HG03095 (cell line): Measurements from ENCODE around the gene XPO1.

Experiments used
- ATAC-seq: cut with Tn5 transposase; IDR thresholded peaks from one replicate; pipeline ENCODE4 v1.9.1; 2021; ENCODE audit warnings: moderate library complexity; ENCODE audit not compliant: unreplicated experiment

XPO1 gene

DNA sequence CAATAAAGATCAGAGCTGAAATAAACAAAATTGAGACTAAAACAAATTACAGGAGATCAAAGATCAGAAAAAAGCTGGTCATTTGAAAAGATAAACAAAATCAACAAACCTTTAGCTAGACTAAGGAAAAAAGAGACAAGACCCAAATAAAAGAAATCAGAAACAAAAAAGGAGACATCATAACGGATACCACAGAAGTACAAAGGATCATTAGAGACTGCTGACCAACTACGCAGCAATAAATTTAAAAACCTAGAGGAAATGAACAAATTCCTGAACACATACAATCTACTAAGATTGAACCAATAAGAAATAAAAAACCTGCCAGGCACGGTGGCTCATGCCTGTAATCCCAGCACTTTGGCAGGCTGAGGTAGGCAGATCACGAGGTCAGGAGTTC is 101.0 kb downstream of the XPO1 start:
- ATAC-seq: no peak

DNA sequence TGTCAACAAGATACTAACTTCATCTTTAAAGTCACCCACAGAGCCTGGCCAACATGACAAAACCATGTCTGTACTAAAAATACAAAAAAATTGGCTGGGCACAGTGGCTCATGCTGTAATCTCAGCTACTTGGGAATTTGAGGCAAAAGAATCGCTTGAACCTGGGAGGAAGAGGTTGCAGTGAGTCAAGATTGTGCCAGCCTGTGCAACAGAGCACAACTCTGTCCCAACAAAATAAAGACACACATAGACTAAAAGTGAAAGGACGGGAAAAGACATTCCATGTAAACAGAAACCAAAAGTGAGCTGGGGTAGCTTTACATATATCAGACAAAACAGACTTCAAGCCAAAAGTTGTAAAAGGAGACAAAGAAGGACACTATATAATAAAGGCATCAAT is 102.1 kb downstream of the XPO1 start:
- no peak for ATAC-seq

DNA sequence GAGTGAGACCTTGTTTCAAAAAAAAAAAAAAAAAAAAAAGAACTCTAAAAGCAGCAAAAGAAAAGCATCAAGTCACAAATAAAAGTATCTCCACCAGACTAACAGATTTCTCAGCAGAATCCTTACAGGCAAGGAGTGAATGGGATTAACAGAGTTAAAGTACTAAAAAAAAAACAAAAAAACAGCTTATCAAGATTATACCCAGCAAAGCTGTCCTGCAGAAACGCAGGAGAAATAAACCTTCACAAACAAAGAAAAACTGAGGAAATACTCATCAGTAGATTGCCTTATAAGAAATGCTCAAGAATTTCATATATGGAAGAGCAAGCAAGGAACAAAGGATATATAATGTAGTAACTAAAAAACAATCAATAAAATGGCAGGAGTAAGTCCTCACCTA is 102.9 kb downstream of the XPO1 start:
- no peak for ATAC-seq

DNA sequence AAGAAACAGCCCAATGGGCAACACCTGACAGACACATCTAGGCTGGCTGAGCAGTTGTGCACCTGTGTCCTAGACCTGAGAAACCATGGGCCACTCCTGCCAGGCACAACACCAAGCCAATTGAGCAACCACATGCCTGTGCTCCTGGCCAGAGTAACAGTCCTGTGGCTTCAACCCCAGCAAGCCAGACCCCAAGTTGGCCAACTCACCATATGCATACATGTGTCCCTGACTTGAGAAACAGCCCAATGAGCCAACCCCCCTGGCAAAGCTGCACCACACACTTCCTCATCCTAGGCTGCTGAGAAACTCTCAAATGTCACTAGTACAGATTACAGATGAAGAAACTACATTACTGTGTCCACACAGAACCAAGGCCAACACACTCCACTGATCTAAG is 103.8 kb downstream of the XPO1 start:
- ATAC-seq: no peak

DNA sequence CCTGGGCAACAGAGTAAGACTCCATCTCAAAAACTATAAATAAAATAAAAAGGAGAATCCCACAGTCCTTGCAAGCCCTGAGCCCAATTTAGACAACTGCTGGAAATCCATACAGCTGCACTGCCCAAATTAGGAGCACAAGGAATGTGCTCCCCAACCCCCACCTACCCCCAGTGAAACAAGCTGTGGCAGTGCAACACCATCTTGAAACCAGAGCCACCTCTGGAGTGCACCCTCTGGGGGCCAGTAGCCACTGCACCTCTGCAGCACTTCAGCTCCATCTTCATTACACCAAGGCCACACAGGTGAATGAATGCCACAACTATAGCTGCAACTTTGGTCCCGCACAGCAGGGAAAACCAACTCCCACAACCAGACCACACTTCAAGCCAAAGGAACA is 104.5 kb downstream of the XPO1 start:
- ATAC-seq: no peak

DNA sequence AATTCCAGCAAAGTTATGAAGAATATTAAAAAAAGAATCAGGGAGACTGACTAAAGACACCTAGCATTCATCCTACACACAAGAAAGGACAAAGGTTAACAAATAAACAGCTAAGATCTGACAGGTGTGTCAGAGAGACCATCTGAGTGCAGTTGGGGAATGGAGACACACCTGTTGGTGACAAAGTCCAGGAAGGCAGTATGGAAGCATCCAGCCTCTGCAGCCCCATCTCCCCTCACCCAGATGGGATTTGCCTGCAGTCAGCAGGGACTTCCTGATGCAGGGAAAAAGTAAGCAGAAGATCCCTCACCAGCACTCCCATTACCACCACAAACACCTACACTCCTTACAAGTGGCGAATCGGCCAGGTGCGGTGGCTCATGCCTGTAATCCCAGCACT is 105.2 kb downstream of the XPO1 start:
- ATAC-seq: no peak

DNA sequence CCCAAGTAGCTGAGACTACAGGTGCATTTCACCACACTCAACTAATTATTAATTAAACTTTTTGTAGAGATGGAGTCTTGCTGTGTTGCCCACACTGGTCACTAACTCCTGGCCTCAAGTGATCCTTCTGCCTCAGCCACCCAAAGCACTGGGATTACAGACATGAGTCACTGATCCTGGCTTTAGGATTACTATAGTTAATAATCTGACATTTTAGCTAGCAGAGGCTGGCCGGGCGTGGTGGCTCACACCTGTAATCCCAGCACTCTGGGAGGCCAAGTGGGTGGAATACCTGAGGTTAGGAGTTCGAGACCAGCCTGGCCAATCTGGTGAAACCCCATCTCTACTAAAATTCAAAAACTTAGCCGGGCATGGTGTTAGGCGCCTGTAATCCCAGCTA is 106.8 kb downstream of the XPO1 start:
- no peak for ATAC-seq
